Measurements from ENCODE around the gene TFCP2L1.

Gene TFCP2L1

DNA sequence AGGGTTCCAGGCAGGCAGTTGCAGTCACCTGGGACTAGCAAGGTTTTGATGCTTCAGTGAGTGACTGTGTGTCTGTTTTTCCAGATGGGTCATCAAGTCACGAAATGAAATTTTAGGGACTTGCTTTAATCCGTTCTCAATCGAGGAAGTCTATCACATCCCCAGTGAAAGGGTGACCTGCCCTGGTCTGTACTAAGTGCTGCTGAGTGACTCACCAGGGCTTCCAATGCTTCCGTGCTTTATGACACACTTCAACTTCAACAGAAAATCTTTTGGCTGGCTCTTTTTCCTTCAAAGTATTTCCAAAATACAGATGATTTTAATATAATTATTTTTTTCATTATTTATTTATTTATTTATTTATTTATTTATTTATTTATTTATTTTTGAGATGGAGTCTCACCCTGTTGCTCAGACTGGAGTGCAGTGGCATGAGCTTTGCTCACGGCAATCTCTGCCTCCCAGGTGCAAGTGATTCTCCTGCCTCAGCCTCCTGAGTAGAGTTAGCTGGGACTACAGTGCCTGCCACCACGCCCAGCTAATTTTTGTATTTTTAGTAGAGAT, 18.4 kb downstream of the TFCP2L1 start:
- no peak for DNase-seq

GRCh38 chr2:121263996-121264715, 20.8 kb downstream of the TFCP2L1 start:
- no peak for DNase-seq

GRCh38 chr2:121260370-121261154, 24.4 kb downstream of the TFCP2L1 start:
- no peak for DNase-seq

DNA sequence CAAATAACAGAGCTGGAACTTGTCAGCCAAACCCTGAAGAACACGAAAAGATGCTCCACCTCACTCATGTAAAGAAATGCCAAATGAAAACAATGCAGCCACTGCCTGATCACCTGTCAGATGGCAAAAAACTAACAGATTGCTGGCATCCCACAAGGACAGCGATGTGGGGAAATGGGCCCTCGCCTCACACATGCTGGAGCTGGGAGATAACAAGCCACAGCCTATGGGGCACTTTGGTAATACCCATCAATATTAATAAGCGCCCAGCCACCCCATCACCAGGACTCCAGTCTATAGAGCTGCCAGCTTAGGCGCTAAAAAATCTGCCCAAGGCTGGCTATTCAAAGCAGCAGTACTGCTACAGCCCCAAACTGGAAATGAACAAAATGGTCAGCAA, 27.0 kb downstream of the TFCP2L1 start:
- DNase-seq = no peak

GRCh38 chr2:121257480-121257840, 27.5 kb downstream of the TFCP2L1 start:
- peak; percentile 24 to 34 (median 28) for DNase-seq

DNA sequence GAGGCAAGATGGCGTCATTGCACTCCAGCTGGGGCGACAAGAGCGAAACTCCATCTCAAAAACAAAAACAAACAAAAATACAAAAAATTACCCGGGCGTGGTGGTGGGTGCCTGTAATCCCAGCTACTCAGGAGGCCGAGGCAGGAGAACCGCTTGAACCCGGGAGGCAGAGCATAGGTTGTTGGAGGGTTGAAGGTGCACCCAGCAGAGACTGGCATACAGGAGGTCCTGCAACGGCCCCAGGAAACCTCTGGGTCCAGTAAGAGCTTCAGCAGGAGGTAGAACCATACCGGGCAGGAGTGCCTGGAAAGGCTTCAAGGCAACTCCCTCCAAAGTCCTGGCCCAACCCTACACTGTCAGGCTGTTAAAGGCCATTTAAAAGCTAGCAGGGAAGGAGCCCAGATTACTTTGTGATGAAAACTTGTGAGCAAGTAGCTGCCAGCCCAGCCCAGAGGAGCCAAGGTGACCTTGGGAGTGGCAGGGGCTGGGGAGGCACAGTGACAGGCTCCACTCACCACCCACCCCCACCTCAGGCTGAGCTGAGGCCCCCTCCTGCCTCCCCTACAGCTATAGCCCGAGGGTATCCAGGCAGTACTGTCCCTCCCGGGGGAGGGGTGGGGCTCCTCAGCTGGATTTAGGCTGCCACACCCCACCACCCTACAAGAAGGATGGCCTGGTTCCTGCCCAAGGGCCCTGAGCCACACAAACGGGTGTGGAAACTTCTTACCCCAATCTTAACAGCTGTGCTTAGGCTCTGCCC, 28.1 kb downstream of the TFCP2L1 start:
- no peak for DNase-seq

DNA sequence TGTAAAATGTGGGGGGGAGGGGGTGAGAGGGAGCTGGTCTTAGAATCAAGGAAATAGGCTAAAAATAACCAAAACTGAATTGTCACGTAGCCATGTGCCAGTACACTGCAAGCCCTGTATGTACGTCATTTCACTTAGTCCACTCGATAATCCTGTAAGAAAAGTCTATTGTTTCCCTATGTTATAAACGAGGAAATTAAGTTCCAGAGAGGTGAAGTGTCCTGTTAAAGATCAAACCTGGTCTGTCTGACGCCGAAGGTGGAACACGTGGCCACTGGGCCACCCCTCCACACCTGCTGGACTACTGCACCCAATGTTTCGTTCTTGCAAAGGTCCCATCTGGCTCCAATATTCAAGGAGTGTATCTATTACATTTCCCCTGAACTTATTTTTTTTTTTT, 29.6 kb downstream of the TFCP2L1 start:
- no peak for DNase-seq

DNA sequence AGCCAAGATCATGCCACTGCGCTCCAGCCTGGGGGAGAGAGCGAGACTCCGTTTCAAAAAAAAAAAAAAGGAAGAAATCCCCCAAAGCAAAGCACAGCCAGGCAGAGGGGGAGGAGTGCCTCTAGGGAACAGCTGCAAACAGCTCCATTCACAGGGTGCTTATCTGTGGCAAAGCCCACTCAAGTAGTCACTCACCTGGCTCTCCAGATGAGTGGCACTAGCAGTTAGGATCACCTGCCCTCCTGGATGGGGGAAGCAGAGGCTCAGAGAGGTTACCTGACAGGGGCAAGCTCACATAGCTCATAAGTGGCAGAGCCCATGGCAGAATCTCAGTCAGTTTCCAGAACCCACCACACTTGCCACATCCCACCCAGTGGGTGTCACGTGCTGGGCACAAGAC, 30.3 kb downstream of the TFCP2L1 start:
- DNase-seq = no peak

DNA sequence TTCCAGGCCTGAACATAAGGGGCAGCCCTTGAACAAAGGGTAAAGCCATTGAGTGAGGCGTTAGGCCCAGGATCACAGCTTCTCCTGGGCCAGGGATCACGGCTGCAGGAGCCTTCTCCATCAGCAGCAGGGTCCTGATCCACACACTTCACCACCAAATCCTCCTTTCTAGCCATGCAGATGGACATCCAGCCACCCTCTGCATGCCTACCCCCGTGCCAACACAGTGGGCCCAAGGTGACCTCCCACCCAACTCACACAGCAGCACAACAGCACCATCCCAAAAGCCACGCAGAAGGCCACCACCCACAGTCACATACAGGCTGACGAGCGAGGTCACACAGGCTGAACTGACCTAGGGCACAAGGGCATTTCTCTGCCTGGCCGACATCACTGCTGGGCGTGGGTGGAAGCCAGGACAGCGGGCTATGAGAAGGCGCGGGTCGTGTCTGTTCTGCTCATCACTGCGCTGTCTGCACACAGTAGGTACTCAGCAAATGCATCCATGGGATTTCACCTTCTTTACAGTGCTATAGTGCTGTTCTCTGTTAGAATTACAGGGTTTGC, 31.2 kb downstream of the TFCP2L1 start:
- DNase-seq = no peak

DNA sequence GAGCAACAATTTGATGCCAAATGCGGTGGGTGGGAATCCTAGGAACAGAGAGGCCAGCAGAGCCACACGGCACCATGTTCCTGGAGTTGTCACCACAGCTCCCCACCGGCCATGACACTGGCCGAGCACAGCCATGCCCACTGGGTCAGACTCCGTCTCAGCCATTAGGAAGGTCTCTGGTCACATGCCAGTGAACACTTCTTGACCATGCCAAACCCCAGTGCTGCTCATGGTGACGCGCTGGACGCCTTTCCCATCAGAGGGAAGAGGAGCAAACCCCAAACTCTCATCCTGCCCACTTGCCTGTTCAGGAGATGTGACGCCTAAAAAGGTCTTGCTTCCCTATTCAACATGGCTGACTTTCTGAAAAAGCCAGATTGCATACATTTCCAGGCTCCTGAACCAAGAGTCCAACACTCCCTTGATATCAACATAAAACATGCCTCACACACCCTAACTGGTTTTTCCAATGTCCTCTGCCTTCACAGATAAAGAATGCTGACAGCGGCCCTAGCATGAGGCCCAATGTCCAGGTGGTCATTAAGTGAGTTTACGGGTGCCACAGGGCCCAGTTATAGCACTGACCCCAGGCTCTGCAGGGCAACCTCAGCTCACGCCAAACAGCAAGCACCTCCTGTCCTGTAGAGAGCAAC, 31.9 kb downstream of the TFCP2L1 start:
- DNase-seq = no peak

- DNase-seq = no peak
Observed at GRCh38 chr2:121251497-121251896, 33.5 kb downstream of the TFCP2L1 start.

GRCh38 chr2:121248766-121249343, 36.1 kb downstream of the TFCP2L1 start:
- DNase-seq = no peak

DNA sequence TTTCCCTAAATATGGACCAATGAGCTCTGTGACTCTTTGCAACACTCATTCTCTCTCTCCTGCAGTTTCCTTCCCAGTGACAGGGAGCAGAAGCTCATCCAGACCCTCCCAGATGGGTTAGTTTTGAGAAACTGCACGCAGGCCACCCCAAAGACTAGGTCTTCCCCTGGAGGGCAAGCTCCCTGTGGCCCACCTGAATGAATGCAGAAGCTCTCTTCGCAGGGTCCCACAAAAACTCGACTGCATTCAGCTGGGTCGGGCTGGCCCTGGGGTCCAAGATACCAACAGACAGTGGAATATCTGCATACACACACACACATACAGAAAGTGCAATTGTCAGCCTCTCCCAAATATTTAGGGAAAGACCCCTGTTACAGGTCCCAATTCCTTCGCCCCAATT, 37.0 kb downstream of the TFCP2L1 start:
- no peak for DNase-seq

- no peak for DNase-seq
Observed at GRCh38 chr2:121247534-121247933, 37.5 kb downstream of the TFCP2L1 start.

DNA sequence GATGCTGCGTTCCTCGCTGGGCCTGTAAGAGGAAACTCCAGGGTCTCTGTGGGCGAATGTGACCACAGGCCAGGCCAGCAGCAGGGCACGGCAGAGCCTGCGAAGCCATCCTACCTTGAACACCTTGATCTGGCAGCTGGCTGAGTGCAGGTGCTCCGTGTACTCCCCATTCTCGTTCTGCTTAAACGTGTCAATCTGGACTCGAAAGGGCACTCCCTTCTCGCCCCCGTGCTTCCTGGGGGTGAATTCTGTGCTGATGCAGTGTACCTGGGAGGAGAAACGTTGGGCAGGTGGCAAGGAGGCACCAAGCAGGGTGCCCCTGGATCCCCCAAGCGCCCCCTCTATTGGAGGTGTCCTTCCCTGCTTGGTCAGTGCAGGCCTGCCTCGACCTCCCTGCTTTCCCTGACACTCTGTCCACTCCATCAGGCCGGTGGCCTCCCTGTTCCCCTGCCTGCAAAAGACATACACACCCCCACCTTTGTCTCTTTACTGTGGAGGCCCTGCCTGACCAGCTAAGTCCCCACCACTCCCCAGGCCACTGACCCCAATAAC, 38.2 kb downstream of the TFCP2L1 start:
- DNase-seq = no peak

- DNase-seq = no peak
Observed at GRCh38 chr2:121245913-121246312, 39.1 kb downstream of the TFCP2L1 start.

- no peak for DNase-seq
Observed at GRCh38 chr2:121245120-121245820, 39.7 kb downstream of the TFCP2L1 start.

DNA sequence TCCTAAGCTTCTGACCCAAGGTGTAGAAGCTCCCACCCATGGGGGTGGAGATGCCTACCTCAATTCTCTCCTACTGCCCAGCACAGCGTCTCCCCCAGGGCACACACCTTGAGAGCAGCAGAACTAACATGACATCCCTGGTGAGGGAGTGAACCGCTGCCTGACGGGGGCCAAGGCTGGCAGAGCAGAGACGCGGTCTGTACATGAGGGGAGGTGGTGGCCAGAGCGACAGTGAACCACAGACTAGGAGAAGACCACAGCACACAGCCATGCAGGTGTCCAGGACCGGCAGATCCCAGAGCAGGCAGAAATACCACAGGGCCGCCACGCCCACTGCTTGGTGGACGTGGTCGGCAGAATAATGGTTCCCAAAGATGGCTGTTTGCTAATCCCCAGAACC, 40.4 kb downstream of the TFCP2L1 start:
- DNase-seq = no peak

DNA sequence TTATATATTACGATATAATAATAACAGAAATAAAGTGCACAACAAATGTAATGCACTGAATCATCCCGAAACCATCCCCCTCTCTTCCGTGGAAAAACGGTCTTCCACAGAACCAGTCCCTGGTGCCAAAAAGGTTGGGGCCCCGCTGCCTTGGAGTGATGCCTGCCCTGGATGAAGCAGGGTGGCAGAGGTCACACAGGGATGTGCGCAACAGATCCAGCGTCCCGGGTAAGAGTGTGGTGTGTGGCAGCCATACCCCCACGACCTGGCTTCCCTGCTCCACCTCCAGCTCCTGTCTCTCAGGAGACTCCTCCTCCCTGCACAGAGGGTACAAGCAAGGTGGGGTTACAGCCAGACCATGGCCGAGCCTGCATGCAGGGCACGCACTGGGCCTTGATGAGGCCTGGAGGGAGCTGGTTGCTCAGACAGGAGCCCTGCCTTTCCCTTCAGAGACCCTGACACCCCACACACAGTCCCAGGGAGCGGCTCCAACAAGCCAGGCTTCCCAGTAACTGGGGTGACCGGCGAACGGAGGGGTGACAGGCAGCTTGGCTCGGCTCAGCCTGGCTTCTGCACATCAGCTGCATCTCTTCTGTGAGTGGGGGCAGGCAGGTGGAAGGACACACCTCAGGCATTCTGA, 41.1 kb downstream of the TFCP2L1 start:
- no peak for DNase-seq

GRCh38 chr2:121242976-121243375, 42.0 kb downstream of the TFCP2L1 start:
- DNase-seq = no peak
